HCT116 (cell line): ENCODE data around the gene HMX3. TPM values are rescaled to one million over a fixed set of nuclear protein-coding genes. Genes with fewer than 3 reads are reported as not detected.

ENCODE experiments used
- ATAC-seq: fragments of 200-7000 bp; cut with Tn5 transposase; 2 replicates; pipeline ENCODE4 v1.9.1; 2020; ENCODE audit warnings: mild to moderate bottlenecking, moderate library complexity
- BruUV-seq: library from RNA; stranded (reverse); fragments of 400-500 nt; replicated peaks from 2 replicates; lab custom pipeline; 2021; lab: Mats Ljungman, UMichigan
- CTCF ChIA-PET: fragments of 300-600 bp; sonication (Branson Sonifier 250); formaldehyde crosslinking; loops from one replicate; lab custom pipeline; 2021; ENCODE audit warnings: antibody characterized with exemption; lab: Charles Lee
- POLR2A ChIA-PET: fragments of 300-600, 350-600 bp; sonication (Branson Sonifier 250); formaldehyde crosslinking; loops from one replicate; lab custom pipeline; 2021; ENCODE audit warnings: antibody characterized with exemption; lab: Charles Lee
- RAD21 ChIA-PET, 2 experiments: fragments of 300-600 bp; sonication (Branson Sonifier 250); formaldehyde crosslinking; loops; one replicate each; lab custom pipeline; 2023; ENCODE audit warnings: low total read pairs in 2 of 2; ENCODE audit not compliant: uncharacterized antibody in 2 of 2, unreplicated experiment in 2 of 2, low non-redundant PET in 1 of 2; lab: Charles Lee
- DNase-seq: peaks from one replicate; pipeline ENCODE4 v3.0.0-alpha.2; 2010; ENCODE audit warnings: low read depth, low spot score
- H2AFZ ChIP-seq: fragments of 200-600 bp; shearing (Covaris generic), sonication (generic); 2 replicates; pipeline ENCODE4 v1.6.1; 2017; ENCODE audit warnings: low read depth, mixed run types, mixed read lengths, antibody characterized with exemption, low read length; ENCODE audit not compliant: poor library complexity, severe bottlenecking
- H3K27ac ChIP-seq: 2 replicates; pipeline ENCODE4 v1.5.1; 2012; ENCODE audit warnings: low read depth, low read length
- H3K27me3 ChIP-seq: fragments of 200-600 bp; sonication (generic); 2 replicates; pipeline ENCODE4 v1.6.1; 2016; ENCODE audit warnings: mixed run types, low read length, mixed read lengths; ENCODE audit not compliant: insufficient read depth
- H3K36me3 ChIP-seq, 2 experiments: fragments of 200-500 bp in 1 of 2; fragments of 200-600 bp in 1 of 2; sonication (Bioruptor generic) in 1 of 2; sonication (generic) in 1 of 2; 2 replicates each; pipeline versions ENCODE4 v1.5.1 to v1.6.1; 2014 to 2016; ENCODE audit warnings: low read length in 2 of 2, inconsistent platforms in 1 of 2, mixed read lengths in 1 of 2, mixed run types in 1 of 2; ENCODE audit not compliant: insufficient read depth in 2 of 2, control insufficient read depth in 1 of 2
- H3K4me1 ChIP-seq, 2 experiments: fragments of 200-600 bp in 1 of 2; sonication (generic) in 1 of 2; 2 replicates each; pipeline versions ENCODE4 v1.5.1 to v1.6.1; 2012 to 2017; ENCODE audit warnings: low read length in 2 of 2, inconsistent platforms in 1 of 2, mild to moderate bottlenecking in 1 of 2, mixed read lengths in 1 of 2, mixed run types in 1 of 2, moderate library complexity in 1 of 2; ENCODE audit not compliant: insufficient read depth in 2 of 2, control insufficient read depth in 1 of 2
- H3K4me2 ChIP-seq: fragments of 200-600 bp; sonication (generic); 2 replicates; pipeline ENCODE4 v1.6.1; 2017; ENCODE audit warnings: mixed run types, low read length, mixed read lengths
- H3K4me3 ChIP-seq, 2 experiments: fragments of 200-600 bp in 1 of 2; sonication (generic) in 1 of 2; replicated peaks in 1 of 2; 2 replicates each; pipeline ENCODE4 v1.5.1; 2011 to 2016; ENCODE audit warnings: low read length in 2 of 2, control low read depth in 1 of 2, low read depth in 1 of 2, mild to moderate bottlenecking in 1 of 2, mixed read lengths in 1 of 2, mixed run types in 1 of 2
- H3K79me2 ChIP-seq: fragments of 200-600 bp; sonication (generic); 2 replicates; pipeline ENCODE4 v1.6.1; 2017; ENCODE audit warnings: mild to moderate bottlenecking, mixed run types, low read length, moderate library complexity, mixed read lengths; ENCODE audit not compliant: insufficient read depth
- H3K9ac ChIP-seq: fragments of 200-600 bp; sonication (generic); 2 replicates; pipeline ENCODE4 v1.6.1; 2016; ENCODE audit warnings: low read length, mixed read lengths
- H3K9me2 ChIP-seq: fragments of 200-600 bp; sonication (generic), shearing (Covaris generic); 2 replicates; pipeline ENCODE4 v1.6.1; 2017; ENCODE audit warnings: mixed run types, mild to moderate bottlenecking, moderate library complexity; ENCODE audit not compliant: insufficient read depth
- H3K9me3 ChIP-seq, 2 experiments: fragments of 200-500 bp in 1 of 2; fragments of 200-600 bp in 1 of 2; sonication (Bioruptor generic) in 1 of 2; sonication (generic) in 1 of 2; 2 replicates each; pipeline ENCODE4 v1.6.1; 2014 to 2017; ENCODE audit warnings: low read length in 2 of 2, mixed read lengths in 2 of 2, inconsistent platforms in 1 of 2, low read depth in 1 of 2, mild to moderate bottlenecking in 1 of 2, mixed run types in 1 of 2, moderate library complexity in 1 of 2; ENCODE audit not compliant: control insufficient read depth in 1 of 2, insufficient read depth in 1 of 2
- H4K20me1 ChIP-seq: fragments of 200-600 bp; sonication (generic), shearing (Covaris generic); 2 replicates; pipeline ENCODE4 v1.6.1; 2017; ENCODE audit warnings: mixed run types, mild to moderate bottlenecking, moderate library complexity; ENCODE audit not compliant: insufficient read depth
- EGR1 ChIP-seq: IDR thresholded peaks from 2 replicates; pipeline ENCODE4 v1.6.1; 2012; ENCODE audit warnings: low read depth
- EZH2phosphoT487 ChIP-seq: fragments of 200-600 bp; IDR thresholded peaks from 2 replicates; pipeline ENCODE4 v1.6.1; 2018; ENCODE audit warnings: antibody characterized with exemption, borderline replicate concordance
- FOSL1 ChIP-seq: IDR thresholded peaks from 2 replicates; pipeline ENCODE4 v1.6.1; 2012; ENCODE audit warnings: low read depth
- JUND ChIP-seq: IDR thresholded peaks from 2 replicates; pipeline ENCODE4 v1.6.1; 2012
- SP1 ChIP-seq: IDR thresholded peaks from 2 replicates; pipeline ENCODE4 v1.6.1; 2012; ENCODE audit warnings: low read depth
- SRF ChIP-seq: IDR thresholded peaks from 2 replicates; pipeline ENCODE4 v1.6.1; 2012; ENCODE audit warnings: low read depth
- YY1 ChIP-seq: IDR thresholded peaks from 2 replicates; pipeline ENCODE4 v1.6.1; 2011; ENCODE audit warnings: low read length, low read depth, moderate library complexity, mild to moderate bottlenecking; ENCODE audit not compliant: insufficient replicate concordance; ENCODE audit errors: extremely low read depth
- intact Hi-C: fragments of 100-400 bp; cut with micrococcal nuclease; formaldehyde crosslinking; loops from 2 replicates; pipeline ENCODE4 v1.10.0; 2022
- total RNA-seq: library from RNA; stranded (reverse); gene quantifications from one replicate; pipeline ENCODE4 v1.2.1, GENCODE V29; 2021; ENCODE audit not compliant: unreplicated experiment

The HMX3 gene
- total RNA-seq, 1 experiment from 2014 or later: not detected

DNA sequence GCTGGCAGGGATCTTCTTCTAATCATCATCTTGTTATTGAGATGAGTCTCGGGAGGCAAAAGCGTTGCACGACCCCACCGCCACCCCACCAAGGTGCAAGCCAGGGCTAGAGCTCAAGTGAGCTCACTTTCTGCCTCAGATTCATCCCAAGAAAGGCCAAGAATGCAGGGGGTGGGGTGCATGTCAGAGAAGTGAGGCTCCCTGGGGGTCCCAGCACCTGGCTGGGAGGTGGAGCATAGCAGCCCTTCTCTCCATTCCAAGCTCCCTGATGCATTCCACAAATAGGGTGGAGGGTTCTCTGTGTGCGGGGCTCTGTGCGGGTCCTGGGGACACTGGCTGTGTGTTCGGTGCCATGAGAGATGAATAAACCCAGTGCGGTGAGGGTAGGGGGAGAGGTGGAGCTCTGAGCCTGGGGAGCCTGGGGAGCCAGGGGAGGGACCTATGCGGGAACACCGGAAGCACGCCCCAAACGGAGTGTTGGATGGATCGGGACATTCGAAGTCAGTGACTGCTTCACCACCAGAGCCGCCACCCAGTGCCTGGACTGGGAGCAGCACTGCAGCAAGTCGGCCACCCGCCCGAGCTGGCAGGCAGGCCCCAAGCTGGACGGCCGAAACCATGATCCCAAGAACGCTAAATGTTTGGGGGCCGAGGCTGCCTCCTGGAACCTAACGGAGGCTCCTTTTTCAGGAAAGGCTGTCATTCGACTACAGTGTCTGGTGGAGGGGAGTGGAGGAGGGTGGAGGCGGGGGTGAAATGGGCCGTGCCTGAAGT, 17.9 kb upstream of the HMX3 start:
- DNase-seq: no peak
- Histone ChIP-seq H3K79me2 (no peaks in the 10 kb centered on the region), H3K27me3 (no peaks in the 10 kb centered on the region), H3K4me3 (no peak overlapping the region), H3K9me2 (no peaks in the 10 kb centered on the region), H4K20me1 (no peaks in the 10 kb centered on the region), H2AFZ (no peak overlapping the region), H3K4me1 (no peaks in the 10 kb centered on the region), H3K36me3 (no peaks in the 10 kb centered on the region), H3K4me2 (no peak overlapping the region), H3K9ac (no peak overlapping the region), H3K27ac (no peak overlapping the region), H3K9me3 (no peaks in the 10 kb centered on the region)
- TF ChIP-seq FOSL1: no peak
- no peak for TF ChIP-seq YY1
- no peak for TF ChIP-seq JUND
- TF ChIP-seq EGR1: no peak
- no peak for TF ChIP-seq EZH2phosphoT487
- TF ChIP-seq SP1: no peak
- TF ChIP-seq SRF: no peak
- ChIA-PET POLR2A (no interaction called here), RAD21 (no interaction called here), CTCF (interaction anchor here (1.1 kb wide), 1 partner anchor 14 kb away, joined by 3 read pairs; no protein-coding TSS in a partner anchor)
- intact Hi-C loops: no loop called here
- no TSS peak for BruUV-seq
- peak; percentile 41 for ATAC-seq

DNA sequence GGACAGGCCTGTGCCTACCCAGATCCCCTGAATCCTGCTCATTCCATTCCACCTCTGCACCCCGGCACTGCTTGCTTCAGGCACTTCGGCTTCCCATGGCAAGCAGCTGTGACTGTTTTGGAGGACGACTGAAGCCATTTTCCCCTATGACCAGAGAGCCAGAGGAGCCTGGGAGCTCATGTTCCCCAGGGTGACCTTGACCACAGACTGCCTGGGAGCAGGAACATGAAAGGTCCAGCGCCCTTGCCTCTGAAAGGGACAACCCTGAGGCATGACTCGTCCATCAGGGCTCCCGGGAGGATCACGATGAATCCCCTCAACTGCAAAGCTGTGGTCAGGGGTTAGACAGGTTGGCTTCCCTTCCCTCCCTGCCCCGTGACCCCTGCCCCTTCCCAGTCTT, 16.7 kb upstream of the HMX3 start:
- BruUV-seq: no TSS peak
- no peak overlapping the region for H3K27ac ChIP-seq
- H3K27me3 ChIP-seq: no peaks in the 10 kb centered on the region
- no peak overlapping the region for H3K9ac ChIP-seq
- ChIA-PET RAD21 (no interaction called here), POLR2A (no interaction called here), CTCF (no interaction called here)
- intact Hi-C loops: no loop called here
- H4K20me1 ChIP-seq: no peaks in the 10 kb centered on the region
- H3K79me2 ChIP-seq: no peaks in the 10 kb centered on the region
- H3K4me1 ChIP-seq: no peaks in the 10 kb centered on the region
- no peak overlapping the region for H3K4me2 ChIP-seq
- no peaks in the 10 kb centered on the region for H3K9me2 ChIP-seq
- H3K9me3 ChIP-seq: no peaks in the 10 kb centered on the region
- no peak overlapping the region for H3K4me3 ChIP-seq
- H3K36me3 ChIP-seq: no peaks in the 10 kb centered on the region
- no peak for DNase-seq
- ATAC-seq: no peak
- TF ChIP-seq EGR1: no peak
- no peak for TF ChIP-seq FOSL1
- no peak overlapping the region for H2AFZ ChIP-seq
